Measurements from ENCODE around the gene TTR. TPM values are rescaled to one million over a fixed set of nuclear protein-coding genes. Genes with fewer than 3 reads are reported as not detected.

The TTR gene
- total RNA-seq, 1 donor from 2014 or later, result not detected

GRCh38 chr18:31586616-31587015 lies 5.1 kb upstream of the TTR start:
- H3K4me2 ChIP-seq (ENCODE audit: low read length), result no peak overlapping the region
- Mint-ChIP-seq H3K36me3 (ENCODE audit: low read depth, unreplicated experiment) (no peaks in the 10 kb centered on the region), H3K27ac (ENCODE audit: unreplicated experiment) (no peak overlapping the region), H3K4me1 (ENCODE audit: low read depth, unreplicated experiment) (no peaks in the 10 kb centered on the region), H3K9me3 (ENCODE audit: unreplicated experiment) (no peaks in the 10 kb centered on the region), H3K4me3 (ENCODE audit: unreplicated experiment) (no peak overlapping the region), H3K27me3 (ENCODE audit: low read depth, unreplicated experiment) (no peaks in the 10 kb centered on the region)
- DNase-seq (ENCODE audit: low read depth) (no peak), FAIRE-seq (no peak)
- no peaks in the 10 kb centered on the region for H3K79me2 ChIP-seq (ENCODE audit: insufficient read depth, low read length)
- no peak overlapping the region for H3K27ac ChIP-seq (ENCODE audit: low read depth, low read length)
- H2AFZ ChIP-seq (ENCODE audit: low read depth, low read length), result no peak overlapping the region
- H3K36me3 ChIP-seq (ENCODE audit: insufficient read depth, low read length), result no peaks in the 10 kb centered on the region
- no peaks in the 10 kb centered on the region for H4K20me1 ChIP-seq (ENCODE audit: insufficient read depth, low read length)
- no peaks in the 10 kb centered on the region for H3K9me3 ChIP-seq (ENCODE audit: insufficient read depth, low read depth, low read length)
- H3K27me3 ChIP-seq (ENCODE audit: insufficient read depth, low read length), result no peaks in the 10 kb centered on the region
- H3K9ac ChIP-seq (ENCODE audit: low read length), result no peak overlapping the region
- H3K4me1 ChIP-seq (ENCODE audit: insufficient read depth, low read length), result peaks cover 3% of the 10 kb centered on the region
- no peak overlapping the region for H3K4me3 ChIP-seq (ENCODE audit: insufficient read depth, low read depth, low read length)
- TF ChIP-seq CTCF (IDR thresholded peaks at IDR 0.05; ENCODE audit: insufficient read depth, low read depth, low read length), result no peak
- TF ChIP-seq EZH2 (IDR thresholded peaks at IDR 0.05; ENCODE audit: insufficient read depth, low read length), result no peak

GRCh38 chr18:31587529-31587928 lies 4.1 kb upstream of the TTR start:
- H3K27me3 ChIP-seq (ENCODE audit: insufficient read depth, low read length), result no peaks in the 10 kb centered on the region
- H2AFZ ChIP-seq (ENCODE audit: low read depth, low read length), result no peak overlapping the region
- no peak overlapping the region for H3K4me3 ChIP-seq (ENCODE audit: insufficient read depth, low read depth, low read length)
- no peak overlapping the region for H3K4me2 ChIP-seq (ENCODE audit: low read length)
- no peaks in the 10 kb centered on the region for H3K36me3 ChIP-seq (ENCODE audit: insufficient read depth, low read length)
- no peaks in the 10 kb centered on the region for H3K9me3 ChIP-seq (ENCODE audit: insufficient read depth, low read depth, low read length)
- no peaks in the 10 kb centered on the region for H3K4me1 ChIP-seq (ENCODE audit: insufficient read depth, low read length)
- Mint-ChIP-seq H3K9me3 (ENCODE audit: unreplicated experiment) (no peaks in the 10 kb centered on the region), H3K27me3 (ENCODE audit: low read depth, unreplicated experiment) (no peaks in the 10 kb centered on the region), H3K4me3 (ENCODE audit: unreplicated experiment) (no peak overlapping the region), H3K27ac (ENCODE audit: unreplicated experiment) (no peak overlapping the region), H3K4me1 (ENCODE audit: low read depth, unreplicated experiment) (no peaks in the 10 kb centered on the region), H3K36me3 (ENCODE audit: low read depth, unreplicated experiment) (no peaks in the 10 kb centered on the region)
- TF ChIP-seq CTCF (IDR thresholded peaks at IDR 0.05; ENCODE audit: insufficient read depth, low read depth, low read length), result no peak
- no peak for TF ChIP-seq EZH2 (IDR thresholded peaks at IDR 0.05; ENCODE audit: insufficient read depth, low read length)
- H3K27ac ChIP-seq (ENCODE audit: low read depth, low read length), result no peak overlapping the region
- no peak overlapping the region for H3K9ac ChIP-seq (ENCODE audit: low read length)
- no peaks in the 10 kb centered on the region for H4K20me1 ChIP-seq (ENCODE audit: insufficient read depth, low read length)
- DNase-seq (ENCODE audit: low read depth) (no peak), FAIRE-seq (no peak)
- H3K79me2 ChIP-seq (ENCODE audit: insufficient read depth, low read length), result no peaks in the 10 kb centered on the region

GRCh38 chr18:31590570-31590969 lies 1.1 kb upstream of the TTR start:
- no peak for DNase-seq (ENCODE audit: low read depth)
- no peak overlapping the region for H3K27ac ChIP-seq (ENCODE audit: low read depth, low read length)
- no peaks in the 10 kb centered on the region for H3K27me3 Mint-ChIP-seq (ENCODE audit: low read depth, unreplicated experiment)
- no peaks in the 10 kb centered on the region for H3K79me2 ChIP-seq (ENCODE audit: insufficient read depth, low read length)
- H3K36me3 Mint-ChIP-seq (ENCODE audit: low read depth, unreplicated experiment), result no peaks in the 10 kb centered on the region
- H3K4me3 Mint-ChIP-seq (ENCODE audit: unreplicated experiment), result no peak overlapping the region
- H3K9me3 Mint-ChIP-seq (ENCODE audit: unreplicated experiment), result peaks cover 2% of the 10 kb centered on the region
- no peak overlapping the region for H3K9ac ChIP-seq (ENCODE audit: low read length)
- no peak for FAIRE-seq
- no peak overlapping the region for H3K27ac Mint-ChIP-seq (ENCODE audit: unreplicated experiment)
- H3K4me1 ChIP-seq (ENCODE audit: insufficient read depth, low read length), result no peaks in the 10 kb centered on the region
- no peaks in the 10 kb centered on the region for H4K20me1 ChIP-seq (ENCODE audit: insufficient read depth, low read length)
- no peaks in the 10 kb centered on the region for H3K27me3 ChIP-seq (ENCODE audit: insufficient read depth, low read length)
- TF ChIP-seq EZH2 (IDR thresholded peaks at IDR 0.05; ENCODE audit: insufficient read depth, low read length) (no peak), CTCF (IDR thresholded peaks at IDR 0.05; ENCODE audit: insufficient read depth, low read depth, low read length) (no peak)
- peaks cover 8% of the 10 kb centered on the region for H3K4me1 Mint-ChIP-seq (ENCODE audit: low read depth, unreplicated experiment)
- no peak overlapping the region for H3K4me2 ChIP-seq (ENCODE audit: low read length)
- no peaks in the 10 kb centered on the region for H3K9me3 ChIP-seq (ENCODE audit: insufficient read depth, low read depth, low read length)
- H3K4me3 ChIP-seq (ENCODE audit: insufficient read depth, low read depth, low read length), result no peak overlapping the region
- H2AFZ ChIP-seq (ENCODE audit: low read depth, low read length), result no peak overlapping the region
- H3K36me3 ChIP-seq (ENCODE audit: insufficient read depth, low read length), result no peaks in the 10 kb centered on the region

Data from astrocyte (in vitro differentiated cells and primary cell).